GM19193 (cell line): Measurements from ENCODE around the gene GPD1.

Experiments used
- POLR2A ChIP-seq: IDR thresholded peaks from 4 replicates; pipeline ENCODE4 v1.6.1; 2011; ENCODE audit not compliant: insufficient read depth, insufficient read length; ENCODE audit errors: extremely low read depth

Gene GPD1

DNA sequence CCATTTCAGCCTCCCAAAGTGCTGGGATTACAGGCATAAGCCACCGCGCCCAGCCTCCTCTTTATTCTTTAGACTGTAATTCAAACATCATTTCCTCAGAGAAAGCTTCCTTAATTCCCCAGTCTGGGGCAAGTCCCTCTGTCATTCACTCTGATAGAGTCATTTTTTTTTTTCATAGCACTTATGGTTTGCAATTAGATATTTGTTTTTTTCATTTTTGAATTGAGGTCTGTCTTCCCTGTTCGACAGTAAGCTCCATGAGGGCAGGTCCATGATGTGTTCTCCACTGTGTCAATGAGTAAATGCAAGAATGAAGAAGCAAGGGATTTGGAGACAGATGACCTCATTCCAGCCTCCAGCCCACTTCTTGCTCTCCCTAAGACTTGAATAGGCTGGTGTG is 34.3 kb upstream of the GPD1 start:
- no peak for TF ChIP-seq POLR2A

DNA sequence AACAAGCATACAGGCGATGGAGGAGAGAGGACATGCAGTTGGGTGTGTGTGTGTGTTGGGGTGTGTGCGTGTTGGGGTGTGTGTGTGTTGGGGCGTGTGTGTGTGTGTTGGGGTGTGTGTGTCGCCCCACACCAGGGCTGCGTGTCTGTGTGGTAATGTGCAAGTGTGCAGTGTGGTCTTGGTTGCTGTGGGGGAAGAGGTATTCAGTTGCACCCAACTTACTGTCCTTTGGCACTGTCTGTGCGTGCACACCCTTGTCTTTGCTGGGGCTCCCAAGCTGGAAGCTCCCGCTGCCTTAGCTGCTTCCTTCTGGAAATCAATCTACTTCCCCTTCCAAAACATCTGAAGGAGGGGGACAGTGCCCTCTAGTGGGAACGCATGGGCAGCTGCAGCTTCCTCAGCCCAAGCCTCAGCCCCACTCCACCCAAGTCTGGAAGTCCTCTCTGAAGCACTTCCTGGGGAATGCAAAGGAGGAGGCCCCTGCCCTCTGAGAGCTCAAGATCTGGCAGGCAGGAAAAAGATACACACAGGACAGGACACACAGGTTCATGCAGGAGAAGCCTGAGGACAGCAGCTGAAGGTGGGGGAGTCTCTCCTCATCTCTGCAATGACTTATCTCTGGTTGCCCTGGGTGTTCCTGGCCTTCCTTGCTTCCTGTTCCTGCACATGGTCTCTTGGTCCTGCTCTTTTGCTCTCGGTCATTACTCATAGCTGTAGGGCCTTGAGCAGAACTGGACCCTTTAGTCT is 33.3 kb upstream of the GPD1 start:
- TF ChIP-seq POLR2A, result no peak

DNA sequence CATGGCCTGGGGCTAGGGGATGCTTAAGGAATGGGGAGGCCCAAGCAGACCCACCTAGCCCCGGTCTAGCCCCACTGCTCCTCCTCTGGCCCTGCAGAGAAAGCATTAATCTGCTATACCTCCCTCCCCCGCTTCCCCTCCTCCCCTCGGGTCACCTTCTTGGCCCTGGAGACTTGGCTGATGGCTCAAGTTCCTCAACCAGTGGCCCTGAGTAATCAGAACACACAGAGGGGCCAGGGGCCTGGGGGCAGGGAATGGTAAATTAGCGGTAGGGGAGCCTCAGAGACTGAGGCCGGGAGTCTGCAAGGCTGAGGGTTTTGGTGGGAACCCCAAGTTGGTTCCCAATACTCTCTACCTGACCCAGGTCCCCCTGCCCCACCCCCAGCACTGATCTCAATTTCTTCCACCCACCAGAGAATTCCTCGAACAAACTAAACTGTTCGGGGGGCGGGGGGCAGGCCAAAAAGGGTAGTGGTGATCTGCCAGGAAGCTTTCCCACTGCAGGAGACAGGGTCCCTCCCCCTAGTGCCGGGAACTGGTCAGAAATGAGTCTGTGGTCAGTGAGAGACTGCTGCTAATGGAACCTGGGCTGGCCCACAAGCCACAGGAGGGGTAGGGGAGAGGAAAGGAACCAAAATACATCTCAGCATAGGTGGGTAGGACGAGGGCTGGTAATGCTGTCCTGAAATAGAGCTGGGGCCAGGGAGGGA is 31.5 kb upstream of the GPD1 start:
- no peak for TF ChIP-seq POLR2A

DNA sequence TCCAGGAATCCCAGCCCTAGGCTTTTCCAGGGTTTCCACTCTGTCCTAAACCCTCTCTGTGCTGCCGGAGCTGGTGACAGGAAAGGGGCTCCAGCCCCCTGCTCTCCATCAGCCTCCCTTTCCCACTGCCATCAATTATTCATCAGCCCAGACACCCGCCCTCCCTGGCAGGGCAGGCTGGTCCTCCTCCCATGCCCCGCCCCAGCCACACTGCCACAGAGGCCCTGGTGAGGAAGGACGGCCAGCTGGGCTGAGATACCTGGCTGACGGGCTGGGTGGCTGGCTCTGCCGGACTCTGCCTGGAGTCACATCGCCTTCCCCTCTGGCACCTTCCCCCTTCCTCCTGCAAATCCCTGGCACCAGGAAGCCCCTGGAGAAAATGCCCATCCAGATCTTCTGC is 30.6 kb upstream of the GPD1 start:
- TF ChIP-seq POLR2A, result no peak

DNA sequence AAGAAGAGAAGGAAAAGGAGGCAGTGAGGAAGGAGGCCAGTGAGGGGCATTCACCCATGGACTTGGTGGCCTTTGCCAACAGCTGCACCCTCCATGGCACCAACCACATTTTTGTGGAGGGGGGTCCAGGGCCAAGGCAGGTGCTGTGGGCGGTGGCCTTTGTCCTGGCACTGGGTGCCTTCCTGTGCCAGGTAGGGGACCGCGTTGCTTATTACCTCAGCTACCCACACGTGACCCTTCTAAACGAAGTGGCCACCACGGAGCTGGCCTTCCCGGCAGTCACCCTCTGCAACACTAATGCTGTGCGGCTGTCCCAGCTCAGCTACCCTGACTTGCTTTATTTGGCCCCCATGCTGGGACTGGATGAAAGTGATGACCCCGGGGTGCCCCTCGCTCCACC is 30.1 kb upstream of the GPD1 start:
- no peak for TF ChIP-seq POLR2A

DNA sequence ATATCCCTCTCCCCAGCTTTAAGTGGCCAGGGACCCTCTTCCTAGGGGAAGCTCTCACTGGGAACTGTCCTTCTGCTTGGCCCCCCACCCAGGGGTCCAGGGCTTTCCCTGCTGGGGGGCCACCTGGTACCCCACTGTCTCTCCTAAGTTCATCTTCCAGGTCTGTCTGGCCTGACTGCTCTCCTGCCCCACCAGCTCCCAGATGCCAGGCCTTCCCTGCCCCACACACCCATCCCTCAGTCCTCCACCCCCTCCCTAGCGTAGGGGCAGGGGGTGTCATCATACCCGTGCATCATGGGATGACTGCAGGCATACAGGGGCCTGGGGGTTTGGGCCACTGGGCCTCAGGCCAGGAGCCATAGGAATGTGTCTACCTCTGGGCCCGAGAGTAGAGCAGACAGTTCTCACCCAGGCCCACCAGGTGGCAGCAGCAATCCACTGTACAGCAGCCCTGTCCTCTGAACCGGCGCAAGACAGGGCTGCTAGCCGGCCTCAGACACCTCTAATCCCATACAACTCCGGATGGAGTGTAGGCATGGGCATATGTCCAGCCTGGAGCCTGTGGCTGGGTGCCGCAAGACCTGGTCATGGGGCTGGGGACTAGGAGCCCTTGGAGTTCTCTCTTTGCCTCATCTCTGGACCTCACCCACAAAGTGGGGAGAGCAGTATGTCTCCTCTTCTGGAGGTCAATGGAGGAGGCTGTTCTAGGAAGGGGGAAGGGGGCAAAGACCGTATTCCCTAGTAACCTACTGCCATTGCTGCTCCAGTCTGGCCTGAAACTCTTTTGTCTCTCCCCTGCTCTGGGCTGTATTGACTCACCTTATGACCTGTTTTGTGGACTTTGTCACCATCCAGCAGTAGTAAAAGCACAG is 28.6 kb upstream of the GPD1 start:
- no peak for TF ChIP-seq POLR2A

DNA sequence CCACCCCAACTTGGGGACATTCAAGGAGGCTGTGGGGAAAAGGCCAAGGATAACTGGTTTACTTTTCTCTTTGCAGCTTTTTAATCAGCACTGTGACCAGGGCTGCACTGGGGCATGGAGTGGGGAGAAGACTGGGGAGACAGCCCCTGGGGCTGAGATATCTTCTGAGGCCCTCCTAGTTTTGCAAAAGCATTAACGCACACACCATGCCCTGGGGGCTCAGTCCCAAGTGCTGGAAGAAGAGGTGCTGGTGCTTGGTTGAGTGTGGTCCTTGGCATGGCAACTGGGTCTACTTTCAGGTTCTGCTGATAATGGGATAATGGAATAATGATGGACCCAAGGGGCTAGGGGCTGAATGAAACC is 28.0 kb upstream of the GPD1 start:
- no peak for TF ChIP-seq POLR2A

DNA sequence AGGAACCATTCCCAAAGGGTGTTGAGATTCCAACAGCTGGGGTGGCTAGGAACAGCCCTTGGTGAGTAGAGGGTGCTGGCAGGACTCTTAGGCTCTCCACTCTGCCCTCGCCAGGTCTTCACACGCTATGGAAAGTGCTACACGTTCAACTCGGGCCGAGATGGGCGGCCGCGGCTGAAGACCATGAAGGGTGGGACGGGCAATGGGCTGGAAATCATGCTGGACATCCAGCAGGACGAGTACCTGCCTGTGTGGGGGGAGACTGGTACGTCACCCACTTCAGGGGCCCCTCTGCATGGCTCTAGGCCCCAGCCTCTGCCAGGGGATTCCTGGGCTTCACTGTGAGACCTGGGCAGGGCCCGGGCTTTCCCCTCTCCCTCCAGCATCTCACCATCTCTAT is 26.7 kb upstream of the GPD1 start:
- TF ChIP-seq POLR2A, result no peak

DNA sequence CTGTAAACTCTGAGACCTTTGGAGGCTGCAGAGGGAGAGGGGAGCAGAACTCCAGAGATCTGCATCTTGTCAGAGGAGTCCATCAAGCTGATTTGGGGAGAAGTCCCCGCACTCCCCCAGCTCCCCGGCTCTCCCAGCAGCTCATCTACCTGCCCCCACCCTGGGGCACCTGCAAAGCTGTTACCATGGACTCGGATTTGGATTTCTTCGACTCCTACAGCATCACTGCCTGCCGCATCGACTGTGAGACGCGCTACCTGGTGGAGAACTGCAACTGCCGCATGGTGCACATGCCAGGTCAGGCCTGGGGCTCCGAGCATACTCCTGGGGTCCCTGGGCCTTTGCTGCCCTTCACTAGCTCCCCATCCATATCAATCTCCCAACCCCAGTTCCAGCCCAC is 25.5 kb upstream of the GPD1 start:
- TF ChIP-seq POLR2A, result no peak

DNA sequence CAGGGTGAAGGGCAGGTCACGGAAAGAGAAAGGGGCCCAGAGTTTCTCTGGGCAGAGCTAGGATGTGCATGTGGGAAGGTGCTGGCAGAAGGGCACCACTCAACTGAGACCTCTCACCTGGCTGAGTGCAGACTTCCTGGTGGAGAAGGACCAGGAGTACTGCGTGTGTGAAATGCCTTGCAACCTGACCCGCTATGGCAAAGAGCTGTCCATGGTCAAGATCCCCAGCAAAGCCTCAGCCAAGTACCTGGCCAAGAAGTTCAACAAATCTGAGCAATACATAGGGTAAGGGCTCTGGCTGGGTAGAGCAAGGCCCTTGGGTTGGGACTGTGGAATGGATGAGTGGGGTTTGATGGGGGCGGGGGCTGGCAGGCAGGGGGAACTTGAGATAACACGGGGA is 24.0 kb upstream of the GPD1 start:
- no peak for TF ChIP-seq POLR2A

- TF ChIP-seq POLR2A, result no peak
These were observed 22.6 kb upstream of the GPD1 start for GRCh38 chr12:50081096-50081808.

DNA sequence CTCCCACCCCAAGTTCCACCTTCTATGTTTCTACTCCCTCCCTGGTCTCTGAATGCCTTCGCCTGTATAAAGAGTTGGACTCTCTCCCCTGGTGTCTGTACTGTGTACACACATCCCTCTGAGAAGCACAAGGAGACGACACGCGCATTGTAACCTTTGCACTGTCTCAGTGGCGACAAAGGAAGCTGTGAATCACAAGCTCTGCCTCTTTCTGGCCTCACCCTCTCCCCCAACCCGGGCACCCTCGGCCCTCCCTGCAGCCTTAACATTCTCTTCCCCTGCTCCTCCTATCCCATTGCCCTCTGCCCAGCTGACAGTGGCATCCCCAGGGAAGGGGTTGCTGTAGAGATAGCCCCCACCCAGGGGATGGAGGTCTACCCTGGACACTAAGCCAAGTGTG is 21.2 kb upstream of the GPD1 start:
- TF ChIP-seq POLR2A, result no peak

DNA sequence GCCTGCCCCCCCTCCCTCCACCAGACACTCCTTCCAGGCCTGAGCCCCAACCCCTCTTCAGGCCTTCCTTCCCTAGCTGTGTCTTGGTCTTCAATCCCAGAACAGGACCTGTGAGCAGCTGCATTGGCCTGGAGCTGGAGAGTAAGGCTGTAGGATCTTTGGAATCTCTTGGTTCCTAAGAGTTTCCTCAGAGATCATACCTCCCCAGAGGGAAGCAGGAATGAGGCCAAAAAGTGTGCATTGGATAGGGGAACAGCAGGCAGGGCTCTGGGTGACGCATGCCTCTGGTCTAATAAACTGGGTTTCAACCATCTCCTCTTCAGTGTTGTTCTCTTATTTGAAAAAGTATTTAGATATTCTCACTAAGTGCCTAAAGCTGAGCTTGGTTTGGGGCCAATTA is 20.5 kb upstream of the GPD1 start:
- TF ChIP-seq POLR2A, result no peak

GRCh38 chr12:50084775-50085614 is 18.8 kb upstream of the GPD1 start, which contains the start of gene SMARCD1:
Gene SMARCD1, plus strand, starts transcription at chr12:50085342. Its CDS starts 28 bp downstream, at chr12:50085370.
- peak; percentile 72 for TF ChIP-seq POLR2A
